MV-4-11 (cell line): ENCODE measurements around the gene DIAPH2.

ENCODE experiments used
- DNase-seq: peaks from one replicate; lab custom pipeline; 2025; lab: John Stamatoyannopoulos, UW

The DIAPH2 gene

DNA sequence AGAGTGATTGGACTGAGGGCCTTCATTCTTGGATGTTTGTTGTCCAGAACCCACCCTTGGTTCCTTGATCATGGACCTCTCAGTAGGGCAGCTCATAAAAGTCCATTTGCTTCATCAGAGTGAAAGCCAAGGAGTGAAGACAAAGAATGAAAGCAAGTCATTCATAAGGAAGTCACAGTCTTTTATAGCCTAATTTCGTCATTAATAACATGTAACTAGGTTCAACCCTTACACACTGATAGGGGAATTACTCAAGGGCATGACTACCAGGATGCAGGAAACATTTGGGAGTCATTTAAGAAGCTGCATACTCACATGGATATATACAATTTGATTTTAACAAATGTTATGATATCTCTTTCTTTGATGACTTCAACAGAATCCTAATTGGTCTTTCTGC, 294.3 kb downstream of the DIAPH2 start:
- no peak for DNase-seq

DNA sequence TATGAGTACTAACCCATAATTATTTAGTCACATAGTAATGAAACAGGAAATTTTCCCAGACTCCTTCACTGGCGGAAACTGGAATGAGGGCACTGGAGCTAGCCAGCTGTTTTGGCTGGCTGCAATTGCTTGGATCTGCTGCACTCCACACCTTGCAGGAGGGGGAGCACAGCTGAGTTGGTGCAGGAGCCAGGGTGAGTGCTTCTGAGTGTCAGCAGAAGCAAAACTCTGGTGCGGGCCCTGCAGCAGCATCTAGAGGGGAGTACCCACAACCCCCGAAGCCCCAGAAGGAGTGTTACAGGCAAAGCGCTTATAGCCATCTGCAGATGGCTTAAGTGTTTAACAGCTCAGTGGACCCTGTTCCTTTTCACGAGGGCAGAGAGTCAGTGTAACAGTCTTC, 295.1 kb downstream of the DIAPH2 start:
- DNase-seq, result no peak

DNA sequence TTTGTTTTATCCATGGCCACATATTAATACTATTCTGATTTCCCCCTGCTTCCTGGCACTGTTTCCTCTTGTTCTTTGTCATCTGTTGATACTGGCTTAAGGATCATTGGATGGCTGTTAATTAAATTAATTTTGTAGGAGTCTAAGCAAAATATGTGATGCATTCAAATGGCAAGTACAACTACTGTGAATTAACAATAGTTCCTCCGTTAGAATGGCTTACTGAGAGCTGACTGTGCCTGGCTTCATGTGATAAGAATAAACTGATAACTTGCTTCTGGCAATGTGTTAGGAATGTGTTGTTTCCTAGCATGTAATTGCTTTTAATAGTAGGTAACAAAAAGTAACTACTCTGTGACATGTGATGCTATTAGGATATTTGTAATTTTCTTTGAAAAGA, 297.5 kb downstream of the DIAPH2 start:
- no peak for DNase-seq

DNA sequence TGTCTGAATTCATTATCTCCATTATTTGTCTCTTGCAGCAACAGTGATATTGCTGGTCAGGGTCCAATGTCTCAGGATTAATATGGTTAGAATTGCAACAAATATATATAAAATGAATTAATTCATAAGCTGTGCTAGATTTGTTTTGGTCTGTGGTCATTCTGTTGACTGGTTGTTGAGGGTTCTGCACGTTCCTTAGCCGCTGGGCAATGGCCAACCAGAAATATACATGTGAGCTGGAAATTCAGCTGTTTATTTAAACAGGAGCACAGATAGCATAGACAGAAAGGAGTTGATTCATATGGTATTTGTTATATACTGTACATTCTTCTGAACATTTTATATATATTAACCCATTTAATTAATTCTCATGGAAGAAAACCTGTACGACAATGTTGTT, 299.9 kb downstream of the DIAPH2 start:
- DNase-seq, result no peak

DNA sequence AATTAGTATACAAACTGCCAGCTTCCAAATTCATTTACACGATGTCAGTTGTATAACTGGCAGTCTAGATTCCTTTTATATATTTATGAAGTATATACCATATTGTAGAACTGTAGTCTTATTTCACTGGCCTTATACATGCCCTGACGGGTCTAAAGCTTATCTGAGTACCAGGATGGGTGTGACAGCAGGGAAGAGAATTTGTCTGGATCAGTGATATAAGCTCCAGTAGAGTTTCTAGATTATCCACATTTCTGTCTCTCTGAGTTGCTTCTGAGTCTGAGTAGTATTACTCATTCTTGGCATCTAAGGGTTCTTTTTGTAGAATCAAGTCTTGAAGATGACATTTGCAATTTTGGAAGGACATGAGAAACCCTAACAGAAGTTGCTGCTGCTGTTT, 300.4 kb downstream of the DIAPH2 start:
- no peak for DNase-seq

DNA sequence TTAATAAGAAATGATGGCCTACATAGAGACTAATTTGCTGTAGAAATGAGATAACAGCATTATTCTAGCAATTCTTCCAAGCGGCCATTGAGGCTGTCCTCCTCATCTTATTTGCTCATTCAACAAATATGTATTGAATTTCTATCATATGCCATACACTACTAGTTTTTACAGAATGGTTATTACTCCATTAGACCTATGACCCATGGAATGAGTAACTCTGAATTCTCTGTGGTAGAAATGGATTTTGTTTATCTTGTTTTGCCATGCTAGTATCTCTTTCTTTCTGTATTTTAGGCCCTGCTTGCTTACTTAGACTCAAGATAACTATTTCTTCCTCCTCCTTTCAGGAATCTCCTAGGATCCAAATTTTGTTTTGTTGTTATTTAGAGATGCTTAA, 302.6 kb downstream of the DIAPH2 start:
- DNase-seq, result no peak

DNA sequence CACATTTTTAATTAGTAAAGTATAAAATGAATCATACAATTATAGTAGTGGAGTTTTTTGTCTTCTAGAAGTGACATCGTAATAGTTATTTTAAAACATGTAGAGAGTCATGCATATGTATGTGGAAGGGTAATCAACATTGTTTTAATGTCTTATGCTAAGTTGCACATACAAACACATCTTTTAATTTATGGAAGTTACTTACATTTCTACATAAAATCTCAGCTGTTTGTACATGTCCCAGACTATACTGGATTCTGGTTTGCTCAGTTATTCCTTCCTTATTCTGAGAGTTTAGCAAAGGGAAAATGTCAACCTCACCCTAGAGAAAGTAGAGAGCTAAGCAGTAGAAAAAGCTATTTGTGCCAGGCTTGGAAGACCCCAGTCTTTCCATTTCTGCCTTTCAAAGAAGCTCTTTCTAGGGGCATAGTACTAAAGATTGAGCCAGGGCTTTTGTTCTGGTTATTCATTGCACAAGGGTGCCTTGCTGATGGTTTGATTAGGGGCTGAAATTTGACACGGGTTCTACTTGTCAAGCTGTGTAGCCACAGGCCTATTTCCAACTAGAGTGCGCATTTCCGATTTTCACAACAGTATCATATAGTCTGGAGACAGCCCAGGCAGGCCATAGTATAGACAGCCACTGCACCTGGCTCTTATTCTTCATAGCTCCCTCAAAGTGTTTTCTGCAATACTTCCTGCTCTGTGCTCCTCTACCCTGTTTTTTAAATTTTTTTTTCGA, 305.4 kb downstream of the DIAPH2 start:
- no peak for DNase-seq

DNA sequence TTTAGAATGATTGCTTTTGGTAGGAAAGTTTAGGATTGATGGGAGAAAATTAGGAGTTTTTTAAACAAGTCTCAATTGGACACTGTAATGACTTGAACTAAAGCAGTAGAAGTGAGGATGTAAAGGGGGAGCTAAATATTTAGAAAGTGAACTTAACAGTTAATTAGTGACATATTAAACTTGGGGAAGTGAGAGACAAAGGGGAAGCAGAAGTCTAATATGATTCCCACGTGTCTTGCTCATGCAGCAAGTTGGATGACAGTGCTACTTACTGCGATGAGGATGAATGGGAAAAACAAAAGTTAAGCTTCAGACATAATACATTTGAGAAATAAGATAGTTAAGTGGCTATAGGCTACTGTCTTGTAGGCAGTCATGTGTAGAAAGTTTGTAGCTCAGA, 309.5 kb downstream of the DIAPH2 start:
- DNase-seq, result peak; percentile 49

DNA sequence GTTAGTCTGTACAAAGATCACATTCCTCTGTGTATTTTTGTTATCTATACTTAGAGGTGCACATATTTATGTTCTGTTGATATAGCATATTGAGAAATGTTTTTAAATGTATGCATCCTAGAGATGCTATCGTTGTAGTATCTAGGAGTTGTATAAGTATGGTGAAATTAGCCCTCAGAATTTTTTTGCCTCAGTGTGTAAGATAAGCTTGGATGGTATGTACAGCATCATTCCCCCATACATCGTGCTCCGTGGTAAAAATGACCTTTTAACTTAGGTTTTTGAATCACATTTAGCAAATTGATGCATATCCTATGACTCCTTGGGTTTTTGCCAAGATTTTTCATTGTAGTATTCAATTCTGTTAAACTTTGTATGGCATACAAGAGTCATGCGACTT, 312.6 kb downstream of the DIAPH2 start:
- DNase-seq, result no peak

DNA sequence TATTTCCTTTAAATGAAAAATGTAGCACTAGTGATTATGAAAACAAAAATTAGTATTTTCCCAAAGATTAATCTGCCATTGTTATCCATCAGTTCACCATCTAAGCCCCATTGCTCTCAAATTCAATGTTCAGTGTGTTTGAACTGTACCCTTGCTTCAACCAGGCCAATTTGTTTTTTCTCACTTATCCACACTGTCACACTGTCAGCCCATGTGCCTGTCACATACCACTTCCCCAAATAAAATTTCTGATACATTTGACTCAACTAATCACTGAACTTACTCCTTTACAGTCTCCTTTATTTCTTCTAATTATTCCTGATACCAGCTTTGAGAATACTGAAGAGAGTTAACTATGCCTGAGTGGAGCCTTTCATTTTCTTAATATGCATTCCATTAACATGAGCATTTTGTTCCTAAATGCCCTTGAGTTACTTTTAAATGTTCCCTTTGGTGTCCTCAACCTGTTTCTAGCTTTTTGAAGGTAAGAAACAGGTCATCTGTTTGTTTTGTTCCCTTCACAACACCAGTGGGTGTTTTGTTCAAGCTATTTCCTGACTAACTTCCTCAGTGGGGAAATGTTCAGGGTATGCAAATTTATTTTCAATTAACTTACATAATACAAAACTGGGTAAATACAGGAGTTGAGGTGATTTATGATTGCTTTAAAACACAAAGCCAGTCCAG, 316.2 kb downstream of the DIAPH2 start:
- DNase-seq, result no peak

DNA sequence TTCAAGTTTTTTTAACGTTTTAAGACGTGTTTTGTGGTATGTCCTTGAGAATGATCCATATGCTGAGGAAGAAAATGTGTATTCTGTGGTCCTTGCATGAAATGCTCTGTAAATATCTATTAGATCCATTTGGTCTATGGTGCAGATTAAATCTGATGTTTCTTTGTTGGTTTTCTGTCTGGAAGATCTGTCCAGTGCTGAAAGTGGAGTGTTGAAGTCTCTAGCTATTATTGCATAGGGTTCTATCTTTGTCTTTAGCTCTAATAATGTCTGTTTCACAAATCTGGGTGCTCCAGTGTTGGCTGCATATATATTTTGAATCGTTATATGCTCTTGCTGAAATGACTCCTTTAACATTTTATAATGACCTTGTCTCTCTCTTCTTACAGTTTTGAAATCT, 321.5 kb downstream of the DIAPH2 start:
- no peak for DNase-seq

DNA sequence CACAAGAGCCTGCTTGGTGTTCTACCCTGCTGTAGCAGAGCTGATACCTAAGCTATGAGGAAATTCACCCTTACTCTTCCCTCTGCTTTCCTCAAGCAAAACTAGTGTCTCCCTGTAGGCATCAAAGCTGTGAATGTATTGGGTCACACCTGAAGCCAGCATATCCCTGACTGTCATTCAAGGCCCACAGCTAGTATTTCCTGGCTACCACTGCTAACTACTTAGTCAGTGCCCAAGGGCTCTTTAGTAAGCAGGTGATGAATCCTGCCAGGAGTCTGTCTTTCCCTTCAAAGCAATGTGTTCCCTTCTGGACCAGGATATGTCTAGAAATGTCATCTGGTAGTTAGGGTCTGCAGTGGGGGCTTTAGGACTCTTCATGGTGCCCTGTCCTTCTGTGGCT, 324.7 kb downstream of the DIAPH2 start:
- DNase-seq, result no peak

DNA sequence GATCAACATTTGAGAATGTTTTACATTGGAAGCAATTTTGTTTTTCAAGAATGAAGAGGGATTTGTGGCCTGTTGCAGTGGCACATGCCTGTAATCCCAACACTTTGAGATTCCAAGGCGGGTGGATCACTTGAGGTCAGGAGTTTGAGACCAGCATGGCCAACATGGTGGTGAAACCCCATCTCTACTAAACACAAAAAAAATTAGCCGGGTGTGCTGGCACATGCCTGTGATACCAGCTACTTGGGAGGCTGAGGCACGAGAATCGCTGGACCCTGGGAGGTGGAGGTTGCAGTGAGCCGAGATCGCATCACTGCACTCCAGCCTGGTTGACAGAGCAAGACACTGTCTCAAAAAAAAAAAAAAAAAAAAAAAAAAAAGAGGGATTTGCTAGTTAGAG, 326.9 kb downstream of the DIAPH2 start:
- no peak for DNase-seq

DNA sequence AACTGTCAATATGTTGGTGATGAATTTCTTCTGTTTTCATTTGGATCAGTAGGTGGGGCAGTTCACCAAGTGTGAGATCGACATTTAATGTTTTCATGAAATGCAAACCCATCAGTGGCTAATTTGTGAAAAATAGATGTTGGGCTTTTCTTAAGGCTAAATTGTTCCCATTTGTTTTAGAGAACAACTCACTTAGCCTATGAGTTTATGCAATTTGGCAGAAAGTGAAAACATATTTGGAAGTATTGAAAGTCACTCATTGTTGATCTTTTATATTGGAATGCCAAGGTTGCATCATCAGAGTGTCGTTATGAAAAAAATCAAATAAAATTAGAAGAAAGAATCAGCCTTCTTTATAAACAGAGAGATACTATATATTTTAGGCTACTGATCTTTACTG, 331.5 kb downstream of the DIAPH2 start:
- DNase-seq, result no peak

DNA sequence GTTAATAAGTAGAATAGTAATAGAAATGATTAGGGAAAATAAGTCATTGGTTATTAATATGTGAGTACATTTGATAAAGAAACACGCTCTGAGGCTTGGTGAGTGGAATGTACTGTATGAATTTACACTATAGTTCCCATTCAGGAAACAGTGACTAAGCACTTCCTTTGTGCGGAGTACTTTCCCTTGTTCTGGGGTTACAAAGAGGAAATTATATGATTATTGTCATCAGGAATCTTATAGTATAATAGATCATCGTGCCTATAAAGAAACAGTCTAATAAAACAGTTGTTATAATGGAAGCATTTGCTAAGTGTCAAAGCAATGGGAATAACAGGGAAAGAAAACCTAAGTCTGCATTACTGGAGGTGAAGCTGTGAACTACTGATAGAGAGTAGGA, 337.0 kb downstream of the DIAPH2 start:
- DNase-seq, result no peak

DNA sequence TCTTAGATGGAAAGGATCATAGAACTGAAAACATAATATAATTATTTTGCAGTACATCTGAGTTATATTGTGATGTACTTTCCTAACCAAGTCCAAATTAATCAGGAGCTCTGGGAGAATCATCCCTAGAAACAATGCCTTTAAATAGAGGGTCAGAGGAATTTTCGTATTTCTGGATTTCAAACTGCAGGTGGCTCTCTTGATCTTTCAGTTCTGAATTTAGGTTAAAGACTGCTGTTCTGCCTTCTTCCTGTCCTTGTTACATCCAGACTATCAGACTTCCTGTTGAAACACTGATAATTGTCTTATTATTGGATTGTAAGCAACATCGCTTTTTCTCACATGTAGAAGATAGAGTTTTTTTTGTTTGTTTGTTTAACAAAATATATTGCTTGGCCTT, 341.8 kb downstream of the DIAPH2 start:
- DNase-seq, result no peak

DNA sequence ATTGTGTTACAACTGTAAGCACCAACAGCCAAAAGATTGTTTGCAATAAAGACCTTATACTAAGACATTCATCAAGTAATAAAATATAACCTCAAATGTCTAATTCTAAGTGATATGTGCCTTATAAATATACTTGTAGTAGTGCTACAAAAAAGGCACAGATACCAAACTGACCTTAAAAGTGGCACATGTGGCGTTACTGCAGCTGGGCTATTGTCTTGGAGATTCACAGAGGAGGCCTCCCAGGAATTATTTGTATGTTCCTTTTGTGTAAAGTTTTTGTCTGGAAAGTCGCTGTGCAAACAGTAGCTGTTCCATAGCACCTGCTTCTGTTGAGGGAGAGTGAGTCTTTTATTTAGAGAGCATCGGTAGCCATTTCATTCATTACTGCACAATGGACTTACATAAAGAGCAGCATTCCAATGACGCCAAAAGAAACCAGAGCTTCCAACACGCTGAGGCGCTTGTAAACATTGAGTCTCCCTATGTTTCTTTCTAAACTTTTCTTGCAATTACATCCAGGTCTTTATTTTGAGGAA, 342.8 kb downstream of the DIAPH2 start:
- DNase-seq, result no peak

DNA sequence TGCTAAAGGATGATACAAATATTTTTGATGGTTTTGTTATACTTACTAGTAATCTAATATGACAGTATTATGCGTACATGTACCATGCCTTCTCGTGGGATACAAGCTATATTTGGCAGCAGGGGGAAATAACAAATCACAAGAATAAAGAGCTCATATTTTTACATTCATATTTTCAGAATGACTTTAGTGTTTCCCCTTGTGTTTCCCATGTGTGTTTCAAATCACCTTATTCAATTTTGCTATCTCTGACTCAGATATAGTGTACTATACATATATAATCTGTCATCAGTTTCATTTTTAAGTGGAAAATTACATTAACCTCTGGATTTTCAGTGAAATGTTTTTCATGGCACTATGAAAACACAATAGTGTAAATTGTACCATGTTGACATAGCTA, 345.8 kb downstream of the DIAPH2 start:
- no peak for DNase-seq

DNA sequence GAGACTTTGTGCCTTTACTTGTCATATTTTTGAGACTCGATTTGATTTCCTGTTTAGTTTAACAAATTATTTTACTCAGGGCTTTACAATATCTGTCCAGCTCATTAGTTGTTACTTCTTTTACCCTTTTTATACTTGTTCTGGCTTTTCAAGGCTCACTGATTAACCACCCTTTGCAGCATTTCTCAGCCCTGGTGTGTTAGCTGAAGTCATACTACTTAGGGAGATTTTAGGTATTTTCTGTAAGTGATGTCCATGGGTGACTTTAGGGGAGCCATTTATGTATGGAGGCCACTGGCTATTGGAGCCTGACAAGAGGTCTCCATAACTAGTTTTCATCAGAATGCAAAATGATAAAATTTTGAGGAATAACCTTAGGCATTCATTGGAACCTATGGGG, 346.3 kb downstream of the DIAPH2 start:
- DNase-seq, result no peak

DNA sequence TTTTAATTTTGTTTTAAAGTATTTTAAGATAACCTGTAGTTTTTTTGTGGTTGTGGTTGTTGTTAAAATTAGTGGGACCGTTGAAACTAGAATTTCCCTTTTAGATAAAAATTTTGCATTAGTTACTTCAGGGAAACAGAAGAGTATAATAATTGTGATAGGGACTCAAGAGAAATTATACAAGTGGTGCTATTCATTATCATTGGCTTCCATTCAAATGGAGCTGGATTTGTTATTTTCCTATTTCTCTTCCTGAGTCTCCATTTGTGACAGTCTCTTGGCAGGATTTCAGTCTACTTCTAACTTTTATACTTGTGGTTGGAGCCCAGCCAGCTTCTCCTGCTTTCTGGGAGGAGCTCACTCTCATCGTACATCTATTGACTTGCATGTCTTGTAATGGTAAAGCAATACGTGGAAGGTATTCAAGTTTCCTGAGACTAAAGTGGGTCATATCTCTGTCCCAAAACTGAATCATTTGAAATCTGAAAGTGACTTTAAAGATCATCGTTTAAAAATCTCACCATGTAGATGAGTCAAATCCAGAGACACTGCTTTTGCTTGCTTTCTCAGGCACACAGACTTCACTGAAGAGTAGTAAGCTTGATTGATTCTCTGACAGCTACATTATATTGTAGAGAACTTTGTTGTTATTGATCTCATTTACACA, 354.9 kb downstream of the DIAPH2 start:
- DNase-seq, result no peak

DNA sequence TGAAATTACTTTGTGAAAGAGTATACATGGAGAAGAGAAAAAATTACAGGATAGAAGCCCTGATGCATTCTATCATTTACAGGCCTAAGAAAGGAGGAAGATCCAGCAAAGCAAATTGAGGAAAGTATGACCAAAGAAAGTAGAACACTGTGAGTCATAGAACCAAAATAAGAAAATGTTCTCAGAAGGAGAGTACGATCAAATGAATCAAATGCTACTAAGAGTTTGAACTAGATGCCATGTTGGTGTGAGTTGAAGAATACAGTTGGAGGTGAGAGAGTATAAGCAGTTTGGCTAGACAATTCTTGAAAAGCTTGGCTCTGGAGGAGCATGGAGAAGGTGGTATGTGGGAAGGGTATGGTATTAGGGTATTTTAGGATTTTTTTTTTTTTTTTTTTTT, 360.8 kb downstream of the DIAPH2 start:
- no peak for DNase-seq

DNA sequence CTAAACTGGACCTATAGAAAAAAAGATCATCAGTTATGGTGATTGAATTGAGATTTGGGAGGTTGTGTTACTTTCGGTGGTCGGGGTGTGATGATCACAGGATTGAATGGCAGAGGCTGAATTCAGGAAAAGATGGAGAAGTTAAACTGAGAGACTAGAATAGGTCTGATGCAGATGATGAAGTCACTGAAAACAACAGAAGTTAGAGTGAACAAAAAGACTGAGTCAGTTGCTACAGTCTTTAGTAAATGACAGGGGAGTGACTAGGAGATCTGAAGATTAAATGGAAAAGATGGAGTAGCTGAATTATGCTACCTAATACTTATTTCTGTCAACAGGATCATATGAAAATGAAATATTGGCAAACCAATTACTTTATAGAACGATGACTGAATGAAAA, 362.2 kb downstream of the DIAPH2 start:
- DNase-seq, result no peak

DNA sequence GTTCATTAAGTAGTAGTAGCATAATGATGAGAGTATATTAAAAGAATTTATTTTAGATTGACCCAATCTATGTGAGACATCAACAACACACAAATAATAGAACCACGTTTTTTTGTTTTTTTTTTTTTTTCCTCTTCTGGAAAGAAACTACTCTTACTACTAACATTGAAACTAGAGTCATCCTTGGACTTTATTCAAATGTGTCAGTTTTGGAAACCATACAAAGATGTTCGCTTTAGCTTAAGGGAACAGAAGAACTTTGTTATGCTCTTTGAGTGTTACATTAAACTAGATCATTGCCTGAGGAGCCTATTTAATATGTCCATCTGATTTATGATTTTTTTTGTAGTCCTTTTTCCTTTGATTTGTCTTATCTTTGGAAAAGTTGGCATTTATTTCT, 365.8 kb downstream of the DIAPH2 start:
- no peak for DNase-seq
